ENCODE measurements around the gene PHACTR1. TPM values are rescaled to one million over a fixed set of nuclear protein-coding genes. Genes with fewer than 3 reads are reported as not detected.
A peak's percentile ranks its signal among the peaks of the same experiment; 100 is the strongest.

PHACTR1 gene
- total RNA-seq, 1 donor from 2014 or later = 8.4 TPM

GRCh38 chr6:12977206-12977605, 260.6 kb downstream of the PHACTR1 start:
- Histone ChIP-seq H3K27me3 (no peaks in the 10 kb centered on the region), H3K9me3 (no peaks in the 10 kb centered on the region), H3K36me3 (peaks cover 0 to 7% of the 10 kb centered on the region in 2 donors), H3K4me3 (no peak overlapping the region), H3K4me1 (peaks cover 0 to 12% of the 10 kb centered on the region in 2 donors), H3K27ac (peak overlapping the region; percentile 22 to 33)
- TF ChIP-seq CTCF (IDR thresholded peaks at IDR 0.05) = no peak
- DNase-seq (ENCODE audit: low spot score in 2 of 2) = no peak
- intact Hi-C loops (cut with DNase I) = no loop called here

DNA sequence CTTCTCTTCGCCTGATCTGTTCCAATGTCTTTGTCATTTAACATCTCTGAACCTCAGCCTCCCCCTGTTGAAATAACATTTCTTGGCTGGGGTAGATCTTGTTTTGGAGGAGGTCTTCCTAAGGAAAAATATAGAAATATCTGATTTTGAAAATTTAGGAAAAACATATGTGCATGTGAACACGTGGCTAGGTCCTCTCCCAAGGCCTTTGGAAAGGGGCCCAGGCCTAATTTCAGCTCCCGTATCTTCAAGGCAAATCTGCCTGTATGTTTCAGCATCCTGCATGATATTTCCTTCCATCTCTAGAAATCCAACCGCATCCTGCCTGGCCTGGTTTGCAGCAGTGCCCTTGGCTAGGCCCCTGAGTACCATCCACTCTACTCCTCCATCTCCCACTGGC, 261.2 kb downstream of the PHACTR1 start:
- Histone ChIP-seq H3K9me3 (no peaks in the 10 kb centered on the region), H3K4me1 (peaks cover 0 to 9% of the 10 kb centered on the region in 2 donors), H3K27ac (peak overlapping the region in 1 of 2 donors; percentile 33), H3K36me3 (peaks cover 0 to 7% of the 10 kb centered on the region in 2 donors), H3K4me3 (no peak overlapping the region), H3K27me3 (no peaks in the 10 kb centered on the region)
- no peak for TF ChIP-seq CTCF (IDR thresholded peaks at IDR 0.05)
- no peak for DNase-seq (ENCODE audit: low spot score in 2 of 2)
- intact Hi-C loops (cut with DNase I) = no loop called here

DNA sequence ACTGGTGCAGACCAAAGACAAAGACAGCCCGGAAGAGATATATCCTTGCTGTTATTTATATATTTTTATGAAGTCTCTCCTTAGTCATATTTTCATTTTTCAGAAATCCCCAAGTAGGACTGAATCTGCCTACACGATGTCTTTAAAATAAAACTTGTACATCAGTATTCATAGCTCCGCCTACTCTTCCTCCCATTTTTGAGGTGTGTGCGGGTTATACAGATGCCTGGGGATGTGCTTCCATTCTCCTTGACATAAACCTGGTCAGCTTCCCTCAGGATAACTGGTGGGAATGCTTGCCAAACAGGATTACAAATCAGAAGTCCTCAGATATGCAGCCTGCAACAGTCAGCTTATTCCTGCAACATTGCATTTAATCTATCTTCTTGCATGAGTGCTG, 264.2 kb downstream of the PHACTR1 start:
- no peaks in the 10 kb centered on the region for H3K36me3 ChIP-seq
- no peak overlapping the region for H3K27ac ChIP-seq
- intact Hi-C loops (cut with DNase I) = no loop called here
- H3K9me3 ChIP-seq = no peaks in the 10 kb centered on the region
- H3K27me3 ChIP-seq = no peaks in the 10 kb centered on the region
- TF ChIP-seq CTCF (IDR thresholded peaks at IDR 0.05) = no peak
- peaks cover 0 to 2% of the 10 kb centered on the region in 2 donors for H3K4me1 ChIP-seq
- no peak for DNase-seq (ENCODE audit: low spot score in 2 of 2)
- no peak overlapping the region for H3K4me3 ChIP-seq

DNA sequence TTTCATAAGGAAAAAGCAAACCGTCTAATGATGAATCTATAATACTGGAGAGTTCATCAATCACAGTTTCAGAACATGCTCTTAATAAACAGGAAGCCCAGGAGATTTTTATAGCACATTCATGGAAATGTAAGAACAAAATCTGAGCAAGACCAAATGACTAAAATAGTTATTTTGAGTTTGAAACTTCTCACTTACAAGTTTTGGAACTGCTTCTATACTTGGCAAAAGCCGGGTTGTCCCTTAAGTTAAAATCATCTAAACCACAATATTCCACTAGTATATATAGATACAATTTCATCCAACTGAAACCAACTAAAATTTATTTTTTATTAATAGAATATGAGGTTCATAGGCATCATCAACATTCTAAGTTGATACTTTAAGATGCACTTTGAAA, 268.2 kb downstream of the PHACTR1 start:
- no peaks in the 10 kb centered on the region for H3K9me3 ChIP-seq
- peak overlapping the region; percentile 64 to 72 for H3K27ac ChIP-seq
- no peak for DNase-seq (ENCODE audit: low spot score in 2 of 2)
- intact Hi-C loops (cut with DNase I) = no loop called here
- H3K27me3 ChIP-seq = no peaks in the 10 kb centered on the region
- H3K4me3 ChIP-seq = peak overlapping the region in 1 of 2 donors; percentile 3
- no peaks in the 10 kb centered on the region for H3K36me3 ChIP-seq
- H3K4me1 ChIP-seq = peaks cover 0 to 9% of the 10 kb centered on the region in 2 donors
- TF ChIP-seq CTCF (IDR thresholded peaks at IDR 0.05) = no peak

GRCh38 chr6:12987783-12988182, 271.2 kb downstream of the PHACTR1 start:
- peaks cover 0 to 9% of the 10 kb centered on the region in 2 donors for H3K4me1 ChIP-seq
- no peaks in the 10 kb centered on the region for H3K27me3 ChIP-seq
- no peak for TF ChIP-seq CTCF (IDR thresholded peaks at IDR 0.05)
- no peak for DNase-seq (ENCODE audit: low spot score in 2 of 2)
- no peak overlapping the region for H3K27ac ChIP-seq
- H3K36me3 ChIP-seq = no peaks in the 10 kb centered on the region
- intact Hi-C loops (cut with DNase I) = no loop called here
- H3K9me3 ChIP-seq = no peaks in the 10 kb centered on the region
- H3K4me3 ChIP-seq = no peak overlapping the region

DNA sequence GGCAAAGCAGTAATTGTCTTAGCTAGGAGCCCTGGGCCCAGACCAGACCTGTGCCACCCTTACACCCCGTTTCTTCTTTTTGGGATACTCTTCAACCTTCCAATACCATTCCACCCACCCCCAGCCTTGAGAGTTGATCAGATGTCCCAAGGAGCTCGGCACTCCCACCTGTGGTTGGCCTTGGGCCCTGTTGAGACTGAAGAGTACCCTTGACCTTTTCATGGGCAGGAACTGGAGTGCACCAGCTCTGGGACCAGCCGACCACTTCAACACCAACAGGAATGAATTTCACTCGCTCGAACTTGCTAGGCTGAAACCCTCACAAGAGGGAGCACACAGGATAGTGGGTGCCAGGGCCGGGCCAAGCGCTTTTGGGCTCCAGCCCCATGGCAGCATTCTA, 273.6 kb downstream of the PHACTR1 start:
- TF ChIP-seq CTCF (IDR thresholded peaks at IDR 0.05) = no peak
- DNase-seq (ENCODE audit: low spot score in 2 of 2) = no peak
- intact Hi-C loops (cut with DNase I) = no loop called here

More for the DNA sequence above, 273.6 kb downstream of the PHACTR1 start:
- H3K9me3 ChIP-seq = no peaks in the 10 kb centered on the region
- no peaks in the 10 kb centered on the region for H3K36me3 ChIP-seq
- no peak overlapping the region for H3K4me3 ChIP-seq
- H3K27ac ChIP-seq = no peak overlapping the region
- H3K4me1 ChIP-seq = peaks cover 0 to 9% of the 10 kb centered on the region in 2 donors
- no peaks in the 10 kb centered on the region for H3K27me3 ChIP-seq

Data from ascending aorta (tissue), 2 donors.